HCT116 (cell line): Measurements from ENCODE around the gene DENND2A.

Experiments
- CTCF ChIP-seq, 3 experiments: fragments of 200-600 bp in 1 of 3; sonication (generic) in 1 of 3; IDR thresholded peaks in 2 of 3; conservative IDR thresholded peaks in 1 of 3; 2 replicates each; pipeline ENCODE4 v1.5.1; 2012 to 2017; ENCODE audit warnings: low read depth in 2 of 3, low read length in 2 of 3, antibody characterized with exemption in 1 of 3, borderline replicate concordance in 1 of 3, control low read depth in 1 of 3, mild to moderate bottlenecking in 1 of 3, mixed read lengths in 1 of 3, mixed run types in 1 of 3, moderate library complexity in 1 of 3; ENCODE audit not compliant: insufficient read depth in 1 of 3
- EZH2 ChIP-seq: fragments of 200-600 bp; sonication (generic); IDR thresholded peaks from 2 replicates; pipeline ENCODE4 v1.6.1; 2017; ENCODE audit warnings: antibody characterized with exemption, mixed run types
- EZH2phosphoT487 ChIP-seq: fragments of 200-600 bp; IDR thresholded peaks from 2 replicates; pipeline ENCODE4 v1.6.1; 2018; ENCODE audit warnings: antibody characterized with exemption, borderline replicate concordance
- JUND ChIP-seq: IDR thresholded peaks from 2 replicates; pipeline ENCODE4 v1.6.1; 2012
- POLR2A ChIP-seq: IDR thresholded peaks from 2 replicates; pipeline ENCODE4 v1.7.0; 2011; ENCODE audit warnings: borderline replicate concordance; ENCODE audit not compliant: insufficient read depth, insufficient read length; ENCODE audit errors: extremely low read depth
- SIN3A ChIP-seq: IDR thresholded peaks from 2 replicates; pipeline ENCODE4 v1.6.1; 2012; ENCODE audit warnings: low read depth

GRCh38 chr7:140670343-140670935, 29.8 kb upstream of the DENND2A start:
- TF ChIP-seq CTCF (IDR thresholded peaks at IDR 0.05 in 2 of 3, conservative IDR thresholded peaks at IDR 0.05 in 1 of 3; ENCODE audit: borderline replicate concordance in 1 of 3, insufficient read depth in 1 of 3, low read depth in 2 of 3, low read length in 2 of 3) (no peak), POLR2A (no peak), SIN3A (no peak), EZH2 (no peak), EZH2phosphoT487 (no peak), JUND (no peak)
